Stimulated activated CD4-positive, alpha-beta T cell treated with anti-CD3 and anti-CD28 coated beads, TNF-alpha, amount 100 ng/mL, for 4 hours (primary cell): ENCODE measurements around the gene PAXX.
A peak's percentile ranks its signal among the peaks of the same experiment; 100 is the strongest.
"Not testable (repeated sequence)": the region's sequence is repeated elsewhere in the genome, so short reads cannot be mapped to it uniquely, and the experiment has no call there.

Experiments used
- DNase-seq, 3 experiments: peaks; one replicate each; pipeline ENCODE4 v3.0.0-alpha.2; 2020; ENCODE audit warnings: low read depth in 3 of 3

PAXX gene

GRCh38 chr9:137031904-137032640, 39.9 kb downstream of the PAXX start, which contains the start of gene FUT7:
TSS of gene FUT7 (minus strand) at chr9:137032088. CDS start at chr9:137031991, 97 bp downstream.
- no peak for DNase-seq

DNA sequence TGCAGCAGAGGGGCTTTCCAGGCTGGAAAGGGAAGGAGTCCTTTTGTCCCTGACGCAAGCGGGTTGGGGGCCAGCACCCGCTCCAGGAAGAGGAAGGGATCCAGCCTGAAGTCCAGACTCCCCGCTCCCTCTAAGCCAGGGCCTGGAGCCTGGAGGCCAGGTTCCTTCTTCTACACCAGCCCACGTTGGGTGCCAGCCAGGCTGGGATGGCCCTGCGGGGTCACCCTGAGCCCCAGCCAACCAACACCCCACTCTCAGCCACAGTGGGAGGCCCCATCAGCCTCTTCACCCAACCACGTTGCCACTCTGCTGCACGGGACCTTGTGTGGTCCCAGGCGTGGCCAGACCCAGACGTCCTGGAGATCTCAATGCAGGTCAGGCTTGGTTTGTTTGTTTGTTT, 40.6 kb downstream of the PAXX start:
- no peak for DNase-seq

- not testable (repeated sequence) for DNase-seq
Observed at GRCh38 chr9:137033481-137033880, 41.3 kb downstream of the PAXX start.

GRCh38 chr9:137034039-137034708, 42.0 kb downstream of the PAXX start:
- DNase-seq = no peak

- DNase-seq = peak; percentile 74 to 77 (median 74)
Observed at GRCh38 chr9:137034709-137035506, 42.7 kb downstream of the PAXX start.

DNA sequence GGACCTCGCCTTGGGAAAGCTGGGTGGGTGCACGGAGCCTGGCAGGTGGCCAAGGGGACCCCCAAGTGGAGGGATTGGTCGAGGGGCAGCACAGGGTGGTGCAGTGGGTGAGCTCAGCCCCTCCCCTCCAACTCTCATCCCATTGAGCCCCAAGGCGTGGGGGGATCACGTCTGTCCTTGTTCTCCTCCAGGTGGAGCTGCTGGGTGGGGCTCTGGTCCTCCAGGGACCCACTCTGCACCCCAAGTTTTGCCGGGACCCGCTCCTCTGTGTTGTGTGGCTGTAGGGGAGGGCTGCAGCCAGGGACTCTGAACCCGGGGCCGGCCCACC, 43.2 kb downstream of the PAXX start:
- DNase-seq = no peak

GRCh38 chr9:137035937-137036336, 43.7 kb downstream of the PAXX start:
- no peak for DNase-seq

- DNase-seq = no peak
Observed at GRCh38 chr9:137037035-137037434, 44.8 kb downstream of the PAXX start.

DNA sequence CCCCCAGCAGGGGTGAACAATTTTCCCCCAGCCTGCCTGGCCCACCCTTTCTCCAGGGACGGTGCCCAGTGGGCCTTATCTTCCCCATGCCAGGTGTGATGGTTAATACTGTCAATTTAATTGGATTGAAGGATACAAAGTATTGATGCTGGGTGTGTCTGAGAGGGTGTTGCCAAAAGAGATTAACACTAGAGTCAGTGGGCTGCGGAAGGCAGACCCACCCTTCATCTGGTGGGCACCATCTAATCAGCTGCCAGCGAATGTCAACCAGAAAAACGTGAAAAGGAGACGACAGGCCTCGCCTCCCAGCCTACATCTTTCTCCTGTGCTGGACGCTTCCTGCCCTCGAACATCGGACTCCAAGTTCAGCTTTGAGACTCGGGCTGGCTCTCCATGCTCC, 45.3 kb downstream of the PAXX start:
- no peak for DNase-seq

DNA sequence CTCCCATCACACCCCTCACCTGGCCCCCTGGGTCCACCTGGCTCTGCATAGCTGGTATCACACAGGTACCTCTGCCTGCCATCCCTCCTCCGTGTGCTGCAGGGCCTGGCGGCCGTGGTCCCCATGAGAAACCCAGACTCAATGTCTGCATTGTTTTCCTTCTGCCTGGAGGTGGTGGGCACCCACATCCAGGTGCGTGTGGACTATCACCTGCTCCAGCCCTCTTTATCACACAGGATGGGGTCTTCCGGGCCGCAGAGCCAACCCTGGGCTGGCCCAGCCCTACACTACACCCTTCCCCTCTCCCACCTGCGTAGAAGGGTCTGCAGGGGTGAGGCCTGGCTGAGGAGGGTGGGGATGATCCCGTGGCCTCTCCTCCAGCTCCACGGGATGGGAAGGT, 46.7 kb downstream of the PAXX start:
- no peak for DNase-seq

DNA sequence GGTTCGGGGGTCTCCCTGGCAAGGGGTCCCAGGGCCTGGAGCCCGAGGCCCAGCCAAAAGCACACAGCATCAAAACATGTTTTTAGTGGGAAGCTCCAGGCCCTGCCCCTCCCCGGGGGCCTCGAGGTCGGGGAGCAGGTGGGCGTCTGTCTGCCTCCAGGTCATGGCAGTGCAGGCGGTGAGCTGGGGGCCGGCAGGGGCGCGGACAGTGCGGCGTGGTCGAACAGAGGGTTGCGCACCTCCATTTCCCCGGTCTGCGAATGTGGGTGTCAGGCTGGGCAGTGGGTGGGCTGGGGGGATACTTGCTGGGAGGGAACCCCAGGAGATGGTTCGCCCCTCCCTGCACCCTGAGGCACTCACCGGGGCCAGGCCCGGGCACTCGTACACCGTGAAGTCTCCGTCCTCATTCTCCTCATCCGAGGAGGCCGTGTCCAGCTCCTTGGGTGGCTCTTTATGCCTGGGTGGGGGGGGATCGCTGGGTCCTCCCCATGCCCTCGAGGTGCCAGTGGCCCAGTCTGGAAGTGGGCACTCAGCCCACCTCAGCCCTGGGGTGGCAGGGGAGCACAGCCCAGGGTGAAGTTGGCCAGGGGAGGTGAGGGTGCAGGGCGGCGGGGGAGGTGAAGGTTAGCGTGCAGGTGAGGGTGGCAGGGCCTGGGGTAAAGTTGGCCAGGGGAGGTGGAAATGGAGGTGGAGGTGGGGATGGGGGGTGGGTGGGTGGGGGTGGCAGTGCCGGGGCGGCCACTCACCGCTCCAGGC, 47.6 kb downstream of the PAXX start:
- no peak for DNase-seq

- no peak for DNase-seq
Observed at GRCh38 chr9:137040568-137040967, 48.3 kb downstream of the PAXX start.

DNA sequence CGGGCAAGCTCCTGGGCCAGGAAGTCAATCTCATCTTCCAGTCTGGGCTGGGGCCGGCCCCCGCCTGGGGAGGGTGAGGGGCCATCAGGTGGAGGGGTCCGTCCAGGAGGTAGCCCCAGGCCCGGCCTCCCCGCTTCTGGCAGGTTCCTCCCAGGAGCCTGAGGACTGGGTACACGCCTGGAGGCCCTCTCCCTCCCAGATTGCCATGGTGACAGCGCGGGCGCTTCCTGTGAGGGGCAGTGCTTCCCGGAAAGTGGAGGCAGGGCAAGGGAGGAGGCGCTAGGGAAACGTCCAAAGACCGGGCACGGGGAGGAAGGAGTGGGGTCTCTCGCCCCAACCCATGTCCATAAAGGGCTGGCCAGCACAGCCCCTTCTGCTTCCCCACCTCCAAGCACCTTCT, 48.9 kb downstream of the PAXX start:
- no peak for DNase-seq

GRCh38 chr9:137042751-137043727, 50.8 kb downstream of the PAXX start:
- DNase-seq = no peak
